Pancreas (tissue), 10 donors: ENCODE results near the gene FRMD4A. TPM values are rescaled to one million over a fixed set of nuclear protein-coding genes. Genes with fewer than 3 reads are reported as not detected.

ENCODE experiments used
- ATAC-seq, 4 donors: fragments of 200-7000 bp; cut with Tn5 transposase; one replicate each; pipeline versions ENCODE4 v1.8.0 to v1.9.1; 2020; ENCODE audit warnings: mild to moderate bottlenecking in 4 of 4, moderate library complexity in 4 of 4
- DNase-seq, 6 donors: peaks; one replicate each; pipeline ENCODE4 v3.0.0-alpha.2; 2020
- FAIRE-seq: peaks from 2 replicates; lab custom pipeline; 2012; peaks lifted over from hg19 to GRCh38; lab: Jason Lieb, UNC
- H3K27ac ChIP-seq, 4 donors: fragments of 200-600 bp; sonication (generic); 1 replicate in 3 of 4; 2 replicates in 1 of 4; pipeline versions ENCODE4 v1.5.0 to v1.8.0; 2020
- H3K27me3 ChIP-seq, 4 donors: fragments of 200-600 bp; one replicate each; pipeline ENCODE4 v1.8.0; 2021
- H3K36me3 ChIP-seq, 3 donors: fragments of 200-600 bp; sonication (generic) in 1 of 3; one replicate each; pipeline versions ENCODE4 v1.5.0 to v1.8.0; 2020 to 2021
- H3K4me1 ChIP-seq, 3 donors: fragments of 200-600 bp; one replicate each; pipeline ENCODE4 v1.8.0; 2021
- H3K4me3 ChIP-seq, 4 donors: fragments of 200-600 bp; sonication (generic) in 2 of 4; one replicate each; pipeline versions ENCODE4 v1.5.0 to v1.8.0; 2020 to 2021
- H3K9me3 ChIP-seq, 4 donors: fragments of 200-600 bp; one replicate each; pipeline ENCODE4 v1.8.0; 2021
- CTCF ChIP-seq, 4 donors: fragments of 200-600 bp; sonication (generic) in 3 of 4; IDR thresholded peaks; one replicate each; pipeline versions ENCODE4 v1.5.0 to v1.8.0; 2021; ENCODE audit warnings: antibody characterized with exemption in 4 of 4
- WGBS, 2 donors: extraction: QIAGEN DNeasy Blood & Tissue Kit; methylation state at CpG; one replicate each; pipeline ENCODE4 v1.1.7; 2013; 5-methylcytosine and 5-hydroxymethylcytosine counted together
- intact Hi-C, 3 donors: fragments of 100-400 bp; cut with DNase I; formaldehyde crosslinking; loops; one replicate each; pipeline versions ENCODE4 v1.11.1 to v1.14.2; 2022
- polyA plus RNA-seq, 2 donors: library from polyadenylated mRNA; stranded (reverse); fragments of 200-250 nt; gene quantifications; one replicate each; pipeline ENCODE4 v1.2.3, GENCODE V29; 2013
- total RNA-seq, 6 donors: library from RNA; stranded (reverse); fragmentation: NEBNext Ultra II Directional in 4 of 6; extraction: Animal tissue kit (Norgen Biotek cat#: 25700) in 4 of 6; gene quantifications; one replicate each; pipeline versions ENCODE4 v1.2.1 to v1.2.4, GENCODE V29; 2021 to 2023
- donor health status: healthy with polysubstance abuse.
- donor health status: DM: no; HTN: no; CAD: no; lungs with moderate emphysema.
- donor health status: DM: no; HTN: no; CAD: no.
- donor health status: control.
- donor health status: control.
- donor health status: Bipolar disorder and iron deficiency.
- donor health status: DM: yes; HTN: yes; CAD: no.
- donor health status: DM: no; HTN: no; CAD: no.
- donor health status: DM: no; HTN: no; CAD: no.
- donor health status: DM: yes; HTN: yes; CAD: no.

The FRMD4A gene
- total and polyA plus RNA-seq, 8 donors, result 13.5 to 27.5 (median 18.7) TPM

- ATAC-seq (no peak), DNase-seq (no peak), FAIRE-seq (no peak)
- H3K27me3 ChIP-seq, result no peaks in the 10 kb centered on the region
- H3K36me3 ChIP-seq, result no peaks in the 10 kb centered on the region
- TF ChIP-seq CTCF (IDR thresholded peaks at IDR 0.05), result no peak
- WGBS, 2 donors, result 80 to 83% methylated on average over 18 of the region's 18 CpGs
- no peaks in the 10 kb centered on the region for H3K4me1 ChIP-seq
- no peaks in the 10 kb centered on the region for H3K9me3 ChIP-seq
- intact Hi-C loops, result no loop called here
- no peak overlapping the region for H3K27ac ChIP-seq
- no peak overlapping the region for H3K4me3 ChIP-seq
Measured at GRCh38 chr10:13827076-13827797, 503.5 kb downstream of the FRMD4A start.

- H3K36me3 ChIP-seq, result no peaks in the 10 kb centered on the region
- DNase-seq (no peak), ATAC-seq (no peak), FAIRE-seq (no peak)
- TF ChIP-seq CTCF (IDR thresholded peaks at IDR 0.05), result no peak
- H3K4me3 ChIP-seq, result no peak overlapping the region
- no peaks in the 10 kb centered on the region for H3K27me3 ChIP-seq
- H3K4me1 ChIP-seq, result no peaks in the 10 kb centered on the region
- intact Hi-C loops, result no loop called here
- H3K27ac ChIP-seq, result no peak overlapping the region
- 87 to 90% methylated on average over 9 of the region's 9 CpGs for WGBS, 2 donors
- no peaks in the 10 kb centered on the region for H3K9me3 ChIP-seq
Measured at GRCh38 chr10:13823709-13824405, 506.9 kb downstream of the FRMD4A start.

GRCh38 chr10:13823096-13823708, 507.5 kb downstream of the FRMD4A start:
- H3K27me3 ChIP-seq, result no peaks in the 10 kb centered on the region
- no peaks in the 10 kb centered on the region for H3K36me3 ChIP-seq
- WGBS, 2 donors, result 66 to 71% methylated on average over 8 of the region's 8 CpGs
- TF ChIP-seq CTCF (IDR thresholded peaks at IDR 0.05), result no peak
- ATAC-seq, result no peak
- intact Hi-C loops, result no loop called here
- no peak for FAIRE-seq
- no peak for DNase-seq
- no peaks in the 10 kb centered on the region for H3K9me3 ChIP-seq
- no peak overlapping the region for H3K4me3 ChIP-seq
- no peak overlapping the region for H3K27ac ChIP-seq
- no peaks in the 10 kb centered on the region for H3K4me1 ChIP-seq

- Histone ChIP-seq H3K4me3 (no peak overlapping the region), H3K4me1 (no peaks in the 10 kb centered on the region), H3K9me3 (no peaks in the 10 kb centered on the region), H3K27me3 (no peaks in the 10 kb centered on the region), H3K27ac (no peak overlapping the region), H3K36me3 (no peaks in the 10 kb centered on the region)
- no peak for DNase-seq
- ATAC-seq, result no peak
- intact Hi-C loops, result no loop called here
- 90 to 92% methylated on average over 3 of the region's 3 CpGs for WGBS, 2 donors
- FAIRE-seq, result no peak
- TF ChIP-seq CTCF (IDR thresholded peaks at IDR 0.05), result no peak
Measured at GRCh38 chr10:13822490-13822889, 508.2 kb downstream of the FRMD4A start.
